LNCaP clone FGC (cell line): ENCODE results near the gene GALNS.

ENCODE experiments used
- DNase-seq: peaks from one replicate; pipeline ENCODE4 v3.0.0-alpha.2; 2011; ENCODE audit warnings: low read depth
- H3K4me3 ChIP-seq: 2 replicates; pipeline ENCODE4 v1.5.1; 2011; ENCODE audit warnings: mild to moderate bottlenecking, low read depth, low read length, control low read depth
- TF ChIP-seq, protein P1 (sequence below): IDR thresholded peaks from 2 replicates; pipeline ENCODE4 v1.5.1; 2012; ENCODE audit warnings: mild to moderate bottlenecking; ENCODE audit not compliant: control insufficient read depth, insufficient read depth; ENCODE audit errors: extremely low read depth

The GALNS gene

GRCh38 chr16:88782454-88783390 is 74.0 kb downstream of the GALNS start:
- DNase-seq: no peak
- H3K4me3 ChIP-seq: peak overlapping the region; percentile 78
- TF ChIP-seq, protein P1, sequence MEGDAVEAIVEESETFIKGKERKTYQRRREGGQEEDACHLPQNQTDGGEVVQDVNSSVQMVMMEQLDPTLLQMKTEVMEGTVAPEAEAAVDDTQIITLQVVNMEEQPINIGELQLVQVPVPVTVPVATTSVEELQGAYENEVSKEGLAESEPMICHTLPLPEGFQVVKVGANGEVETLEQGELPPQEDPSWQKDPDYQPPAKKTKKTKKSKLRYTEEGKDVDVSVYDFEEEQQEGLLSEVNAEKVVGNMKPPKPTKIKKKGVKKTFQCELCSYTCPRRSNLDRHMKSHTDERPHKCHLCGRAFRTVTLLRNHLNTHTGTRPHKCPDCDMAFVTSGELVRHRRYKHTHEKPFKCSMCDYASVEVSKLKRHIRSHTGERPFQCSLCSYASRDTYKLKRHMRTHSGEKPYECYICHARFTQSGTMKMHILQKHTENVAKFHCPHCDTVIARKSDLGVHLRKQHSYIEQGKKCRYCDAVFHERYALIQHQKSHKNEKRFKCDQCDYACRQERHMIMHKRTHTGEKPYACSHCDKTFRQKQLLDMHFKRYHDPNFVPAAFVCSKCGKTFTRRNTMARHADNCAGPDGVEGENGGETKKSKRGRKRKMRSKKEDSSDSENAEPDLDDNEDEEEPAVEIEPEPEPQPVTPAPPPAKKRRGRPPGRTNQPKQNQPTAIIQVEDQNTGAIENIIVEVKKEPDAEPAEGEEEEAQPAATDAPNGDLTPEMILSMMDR: no peak

DNA sequence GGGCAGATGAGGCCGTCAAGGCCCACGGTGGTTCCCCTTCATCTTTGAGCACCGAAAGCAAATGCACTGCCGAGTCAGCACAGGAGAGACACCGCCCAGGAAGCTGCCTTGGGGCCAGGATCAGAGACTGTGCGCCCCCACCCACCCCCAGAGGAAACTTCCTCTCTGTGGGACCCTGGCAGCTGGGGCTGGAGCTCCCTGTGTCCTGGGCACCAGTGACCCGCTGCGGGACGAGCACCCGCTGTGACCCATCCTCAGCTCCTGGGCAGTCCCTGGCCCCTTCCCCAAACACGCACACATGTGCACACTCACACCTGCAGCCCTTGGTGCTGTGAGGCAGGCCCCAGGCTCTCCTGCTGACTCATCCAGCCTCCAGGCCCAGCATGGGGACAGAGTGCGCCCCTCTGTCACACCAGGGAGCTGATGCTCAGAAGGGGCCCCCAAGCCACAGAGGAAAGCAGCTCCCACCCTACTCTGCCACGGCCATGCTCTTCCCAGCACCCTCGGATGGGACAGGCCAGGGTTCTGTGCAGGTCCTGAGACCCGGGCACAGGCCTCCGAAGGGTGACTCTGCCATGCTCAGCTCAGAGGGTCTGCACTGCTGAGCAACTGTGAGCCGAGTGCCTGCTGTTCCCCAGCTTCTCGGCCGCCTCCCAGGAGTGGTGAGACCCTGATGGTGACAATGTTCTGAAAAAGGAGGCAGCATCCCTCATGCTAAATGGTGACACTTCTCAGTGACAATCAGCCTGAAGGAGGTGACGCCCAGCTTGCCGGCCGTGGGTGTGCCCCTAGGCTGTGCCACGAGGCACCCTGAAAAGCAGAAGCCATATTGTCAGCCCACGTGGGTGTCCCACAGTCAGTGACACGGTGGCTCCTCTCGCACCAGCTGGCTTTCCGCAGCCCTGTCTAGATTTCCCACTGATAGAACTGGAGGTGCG is 75.3 kb downstream of the GALNS start:
- TF ChIP-seq, protein P1: no peak
- DNase-seq: no peak
- no peak overlapping the region for H3K4me3 ChIP-seq

GRCh38 chr16:88780142-88781062 is 76.3 kb downstream of the GALNS start:
- no peak overlapping the region for H3K4me3 ChIP-seq
- DNase-seq: no peak
- TF ChIP-seq, protein P1: no peak

DNA sequence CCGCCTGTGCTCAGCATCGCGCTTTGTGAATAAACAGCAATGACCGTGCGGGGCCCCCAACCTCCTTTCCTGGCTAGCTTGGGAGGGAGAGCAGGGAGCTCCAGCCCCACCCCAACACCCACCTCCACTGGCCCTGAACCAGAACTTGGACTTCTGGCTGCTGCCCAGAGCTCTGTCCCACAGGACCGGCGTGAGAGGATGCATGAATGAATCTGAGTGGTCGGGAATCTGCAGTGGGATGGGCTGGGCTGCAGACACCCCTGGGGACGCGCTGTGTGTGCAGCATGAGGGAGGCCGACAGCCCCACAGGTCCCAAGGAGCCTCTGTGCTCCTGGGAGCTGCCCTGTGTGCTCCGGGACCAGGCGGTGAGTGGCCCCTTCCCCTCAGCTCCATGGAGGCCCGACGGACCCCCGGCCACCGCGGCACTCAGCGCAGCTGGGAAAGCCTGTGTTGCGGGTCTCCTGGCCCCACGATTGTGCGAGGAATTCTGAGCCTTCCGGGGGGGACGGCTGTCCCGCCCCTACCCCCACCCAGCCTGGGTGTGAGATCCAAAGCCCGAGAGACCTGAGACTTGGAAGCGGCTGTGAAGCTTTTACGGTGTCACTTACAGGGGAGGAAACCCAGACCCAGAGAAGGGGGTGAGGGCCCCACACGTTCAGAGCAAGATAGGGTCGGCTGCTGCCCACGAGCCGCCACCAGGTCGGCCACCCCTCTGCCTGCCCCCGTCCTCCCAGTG is 77.2 kb downstream of the GALNS start:
- H3K4me3 ChIP-seq: no peak overlapping the region
- no peak for DNase-seq
- TF ChIP-seq, protein P1: no peak

GRCh38 chr16:88778541-88779065 is 78.1 kb downstream of the GALNS start:
- no peak for DNase-seq
- TF ChIP-seq, protein P1: no peak
- no peak overlapping the region for H3K4me3 ChIP-seq
